ENCODE measurements around the gene AIF1.

AIF1 gene

GRCh38 chr6:31569861-31570536, 45.0 kb upstream of the AIF1 start:
- Histone ChIP-seq H3K36me3 (ENCODE audit: low read length) (no peaks in the 10 kb centered on the region), H3K4me3 (ENCODE audit: insufficient read depth, low read length, poor library complexity, severe bottlenecking) (peak overlapping the region; percentile 63), H4K20me1 (ENCODE audit: low read depth, low read length) (no peaks in the 10 kb centered on the region), H2AFZ (ENCODE audit: low read depth, low read length, severe bottlenecking) (no peak overlapping the region), H3F3A (ENCODE audit: insufficient read depth) (peaks cover 72% of the 10 kb centered on the region), H3K27me3 (ENCODE audit: low read length) (no peaks in the 10 kb centered on the region), H3K9me2 (replicated peaks; ENCODE audit: insufficient read depth, low read length) (no peaks in the 10 kb centered on the region), H3K9ac (ENCODE audit: low read length) (peak overlapping the region; percentile 84), H3K79me2 (ENCODE audit: insufficient read depth, low read length) (peaks cover 56% of the 10 kb centered on the region), H3K9me3 (ENCODE audit: insufficient read depth, low read length) (no peaks in the 10 kb centered on the region), H3K4me2 (ENCODE audit: low read depth, low read length, poor library complexity, severe bottlenecking) (peak overlapping the region; percentile 86), H3K27ac (ENCODE audit: low read depth, low read length) (peak overlapping the region; percentile 92)
- no peak for TF ChIP-seq CTCF (IDR thresholded peaks at IDR 0.05; ENCODE audit: insufficient read depth, low read length, poor library complexity, severe bottlenecking)
- no peak for TF ChIP-seq EZH2phosphoT487 (conservative IDR thresholded peaks at IDR 0.05; ENCODE audit: low read length)

- Histone ChIP-seq H3K27me3 (ENCODE audit: low read length) (no peaks in the 10 kb centered on the region), H3K4me2 (ENCODE audit: low read depth, low read length, poor library complexity, severe bottlenecking) (peak within 1 kb of the TSS; percentile 86), H3K9me3 (ENCODE audit: insufficient read depth, low read length) (no peaks in the 10 kb centered on the region), H4K20me1 (ENCODE audit: low read depth, low read length) (no peaks in the 10 kb centered on the region), H3K4me3 (ENCODE audit: insufficient read depth, low read length, poor library complexity, severe bottlenecking) (peak within 1 kb of the TSS; percentile 63), H3K27ac (ENCODE audit: low read depth, low read length) (peak within 1 kb of the TSS; percentile 92), H2AFZ (ENCODE audit: low read depth, low read length, severe bottlenecking) (no peak within 1 kb of the TSS), H3F3A (ENCODE audit: insufficient read depth) (peaks cover 86% of the 10 kb centered on the region), H3K9me2 (replicated peaks; ENCODE audit: insufficient read depth, low read length) (no peaks in the 10 kb centered on the region), H3K36me3 (ENCODE audit: low read length) (peaks cover 3% of the 10 kb centered on the region; the same call in 1 of the 2 replicates), H3K79me2 (ENCODE audit: insufficient read depth, low read length) (peaks cover 79% of the 10 kb centered on the region), H3K9ac (ENCODE audit: low read length) (peak within 1 kb of the TSS; percentile 84)
- TF ChIP-seq CTCF (IDR thresholded peaks at IDR 0.05; ENCODE audit: insufficient read depth, low read length, poor library complexity, severe bottlenecking) (no peak), EZH2phosphoT487 (conservative IDR thresholded peaks at IDR 0.05; ENCODE audit: low read length) (no peak)
Measured at GRCh38 chr6:31572041-31572911, 42.8 kb upstream of the AIF1 start, which contains the start of gene LTA. Gene LTA (plus strand): TSS chr6:31572289. CDS start chr6:31572743, 454 bp downstream.

- Histone ChIP-seq H3K9me3 (ENCODE audit: insufficient read depth, low read length) (no peaks in the 10 kb centered on the region), H4K20me1 (ENCODE audit: low read depth, low read length) (no peaks in the 10 kb centered on the region), H3K9ac (ENCODE audit: low read length) (peak overlapping the region; percentile 84), H2AFZ (ENCODE audit: low read depth, low read length, severe bottlenecking) (no peak overlapping the region), H3K27me3 (ENCODE audit: low read length) (no peaks in the 10 kb centered on the region), H3K4me3 (ENCODE audit: insufficient read depth, low read length, poor library complexity, severe bottlenecking) (peak overlapping the region; percentile 63), H3K79me2 (ENCODE audit: insufficient read depth, low read length) (peaks cover 73% of the 10 kb centered on the region), H3K4me2 (ENCODE audit: low read depth, low read length, poor library complexity, severe bottlenecking) (peak overlapping the region; percentile 86), H3K9me2 (replicated peaks; ENCODE audit: insufficient read depth, low read length) (no peaks in the 10 kb centered on the region), H3F3A (ENCODE audit: insufficient read depth) (peaks cover 88% of the 10 kb centered on the region), H3K27ac (ENCODE audit: low read depth, low read length) (peak overlapping the region; percentile 92), H3K36me3 (ENCODE audit: low read length) (peaks cover 3% of the 10 kb centered on the region; the same call in 1 of the 2 replicates)
- TF ChIP-seq EZH2phosphoT487 (conservative IDR thresholded peaks at IDR 0.05; ENCODE audit: low read length) (no peak), CTCF (IDR thresholded peaks at IDR 0.05; ENCODE audit: insufficient read depth, low read length, poor library complexity, severe bottlenecking) (no peak)
Measured at GRCh38 chr6:31573239-31574105, 41.6 kb upstream of the AIF1 start.

Data from SU-DHL-6 (cell line).